Choroid plexus epithelial cell (primary cell): ENCODE measurements around the gene ARF3.

Source experiments
- DNase-seq: peaks from one replicate; pipeline ENCODE4 v3.0.0-alpha.2; 2010; ENCODE audit warnings: low read depth
- H3K4me3 ChIP-seq: 2 replicates; pipeline ENCODE4 v1.5.1; 2011; ENCODE audit warnings: low read depth, mild to moderate bottlenecking, control low read depth, low read length, moderate library complexity
- CTCF ChIP-seq: conservative IDR thresholded peaks from 2 replicates; pipeline ENCODE4 v1.5.1; 2011; ENCODE audit warnings: low read depth, mild to moderate bottlenecking, control low read depth, inconsistent platforms, low read length, moderate library complexity

Gene ARF3

GRCh38 chr12:48929551-48929950 is 27.7 kb downstream of the ARF3 start:
- no peak overlapping the region for H3K4me3 ChIP-seq
- no peak for TF ChIP-seq CTCF
- no peak for DNase-seq

- TF ChIP-seq CTCF: no peak
- H3K4me3 ChIP-seq: no peak overlapping the region
- DNase-seq: peak; percentile 69
These were observed 30.0 kb downstream of the ARF3 start for GRCh38 chr12:48927261-48927660.

GRCh38 chr12:48925304-48926011 is 31.8 kb downstream of the ARF3 start, which contains the start of gene FKBP11:
Gene FKBP11, minus strand, starts transcription at chr12:48925492. Its CDS starts 64 bp downstream, at chr12:48925428.
- TF ChIP-seq CTCF: no peak
- H3K4me3 ChIP-seq: peak within 1 kb of the TSS; percentile 96
- peak; percentile 53 for DNase-seq

GRCh38 chr12:48924617-48925303 is 32.5 kb downstream of the ARF3 start:
- peak; percentile 73 for TF ChIP-seq CTCF
- H3K4me3 ChIP-seq: peak overlapping the region; percentile 96
- DNase-seq: peak; percentile 61

GRCh38 chr12:48923117-48923516 is 34.2 kb downstream of the ARF3 start:
- DNase-seq: no peak
- H3K4me3 ChIP-seq: no peak overlapping the region
- no peak for TF ChIP-seq CTCF

GRCh38 chr12:48917857-48918537 is 39.3 kb downstream of the ARF3 start:
- no peak for DNase-seq
- no peak overlapping the region for H3K4me3 ChIP-seq
- no peak for TF ChIP-seq CTCF
